H1 (cell line): ENCODE measurements around the gene NMT2. TPM values are rescaled to one million over a fixed set of nuclear protein-coding genes. Genes with fewer than 3 reads are reported as not detected.

Experiments
- CTCF ChIA-PET: fragments of 300-600 bp; sonication (Branson Sonifier 250); formaldehyde crosslinking; loops from one replicate; lab custom pipeline; 2021; ENCODE audit not compliant: partially characterized antibody; lab: Charles Lee
- POLR2A ChIA-PET: fragments of 300-600 bp; sonication (Branson Sonifier 250); formaldehyde crosslinking; loops from one replicate; lab custom pipeline; 2021; ENCODE audit warnings: inconsistent platforms; ENCODE audit not compliant: partially characterized antibody; lab: Charles Lee
- DNase-seq, 2 experiments: peaks; one replicate each; pipeline versions ENCODE4 v3.0.0 to v3.0.0-alpha.2; 2010 to 2022; ENCODE audit warnings: low spot score in 2 of 2, low read depth in 1 of 2, mixed read lengths in 1 of 2
- FAIRE-seq: peaks from 2 replicates; lab custom pipeline; 2011; peaks lifted over from hg19 to GRCh38; lab: Jason Lieb, UNC
- H2AFZ ChIP-seq: 2 replicates; pipeline ENCODE4 v1.8.1; 2012; ENCODE audit warnings: low read length, inconsistent platforms
- H2AK5ac ChIP-seq: 2 replicates; pipeline ENCODE4 v1.6.1; 2013; ENCODE audit warnings: low read depth, low read length
- H2BK120ac ChIP-seq: replicated peaks from 2 replicates; pipeline ENCODE3; 2013; ENCODE audit warnings: low read depth, low read length, inconsistent platforms
- H2BK12ac ChIP-seq: 2 replicates; pipeline ENCODE4 v1.6.1; 2013; ENCODE audit warnings: low read depth, low read length
- H2BK15ac ChIP-seq: 2 replicates; pipeline ENCODE4 v1.6.1; 2013; ENCODE audit warnings: low read length
- H2BK20ac ChIP-seq: 2 replicates; pipeline ENCODE4 v1.6.1; 2013; ENCODE audit warnings: low read length
- H2BK5ac ChIP-seq: 2 replicates; pipeline ENCODE4 v1.6.1; 2013; ENCODE audit warnings: low read depth, low read length
- H3K14ac ChIP-seq: 2 replicates; pipeline ENCODE4 v1.6.1; 2013; ENCODE audit warnings: inconsistent platforms; ENCODE audit not compliant: insufficient read length
- H3K18ac ChIP-seq: 2 replicates; pipeline ENCODE4 v1.6.1; 2013; ENCODE audit warnings: low read length; ENCODE audit errors: extremely low read depth
- H3K23ac ChIP-seq: 2 replicates; pipeline ENCODE4 v1.6.1; 2013; ENCODE audit warnings: inconsistent platforms; ENCODE audit not compliant: insufficient read length
- H3K23me2 ChIP-seq: 2 replicates; pipeline ENCODE4 v1.6.1; 2013; ENCODE audit warnings: low read depth, low read length
- H3K27ac ChIP-seq: 2 replicates; pipeline ENCODE4 v1.6.1; 2011; ENCODE audit warnings: low read depth, low read length, inconsistent platforms
- H3K27me3 ChIP-seq, 4 experiments: replicated peaks in 1 of 4; 1 replicate in 1 of 4; 2 replicates in 3 of 4; pipeline versions ENCODE4 v1.6.1 to v1.8.1; 2011 to 2013; ENCODE audit warnings: low read length in 3 of 4, mild to moderate bottlenecking in 3 of 4, inconsistent platforms in 2 of 4, mixed read lengths in 2 of 4, moderate library complexity in 1 of 4; ENCODE audit not compliant: control insufficient read depth in 3 of 4, insufficient read depth in 3 of 4; ENCODE audit errors: extremely low read depth in 1 of 4
- H3K36me3 ChIP-seq, 4 experiments: 2 replicates each; pipeline versions ENCODE4 v1.6.1 to v1.8.1; 2011 to 2013; ENCODE audit warnings: mild to moderate bottlenecking in 4 of 4, low read length in 3 of 4, moderate library complexity in 2 of 4, control low read depth in 1 of 4, inconsistent platforms in 1 of 4; ENCODE audit not compliant: insufficient read depth in 4 of 4, control insufficient read depth in 2 of 4
- H3K4ac ChIP-seq: replicated peaks from 2 replicates; pipeline ENCODE3; 2013; ENCODE audit warnings: low read length, low read depth, mixed read lengths, inconsistent platforms; ENCODE audit not compliant: insufficient read length
- H3K4me1 ChIP-seq, 4 experiments: replicated peaks in 1 of 4; 1 replicate in 1 of 4; 2 replicates in 3 of 4; pipeline versions ENCODE4 v1.6.1 to v1.8.1; 2011 to 2013; ENCODE audit warnings: low read length in 3 of 4, inconsistent platforms in 2 of 4, mixed read lengths in 1 of 4; ENCODE audit not compliant: insufficient read depth in 4 of 4, control insufficient read depth in 3 of 4
- H3K4me2 ChIP-seq, 2 experiments: 2 replicates each; pipeline versions ENCODE4 v1.6.1 to v1.8.1; 2011 to 2013; ENCODE audit warnings: low read depth in 2 of 2, low read length in 2 of 2, control low read depth in 1 of 2, inconsistent platforms in 1 of 2, mild to moderate bottlenecking in 1 of 2; ENCODE audit not compliant: insufficient read depth in 1 of 2
- H3K4me3 ChIP-seq, 4 experiments: fragments of 200-600, 300-600 bp in 1 of 4; sonication (generic), shearing (Covaris generic), sonication (Bioruptor Twin) in 1 of 4; 2 replicates each; pipeline versions ENCODE4 v1.5.1 to v1.8.1; 2011 to 2016; ENCODE audit warnings: low read length in 4 of 4, low read depth in 3 of 4, control low read depth in 2 of 4, inconsistent platforms in 2 of 4, mild to moderate bottlenecking in 2 of 4, mixed read lengths in 1 of 4, moderate library complexity in 1 of 4; ENCODE audit not compliant: insufficient read depth in 2 of 4; ENCODE audit errors: extremely low read depth in 1 of 4
- H3K56ac ChIP-seq: replicated peaks from 2 replicates; pipeline ENCODE3; 2013; ENCODE audit warnings: low read depth, mild to moderate bottlenecking, mixed read lengths, low read length, inconsistent platforms; ENCODE audit not compliant: insufficient read length
- H3K79me1 ChIP-seq: 2 replicates; pipeline ENCODE4 v1.6.1; 2013; ENCODE audit warnings: low read depth, low read length, control low read depth
- H3K79me2 ChIP-seq, 2 experiments: 2 replicates each; pipeline versions ENCODE4 v1.6.1 to v1.8.1; 2012 to 2013; ENCODE audit warnings: low read length in 2 of 2, mild to moderate bottlenecking in 2 of 2, inconsistent platforms in 1 of 2; ENCODE audit not compliant: insufficient read depth in 2 of 2, control insufficient read depth in 1 of 2
- H3K9ac ChIP-seq, 4 experiments: replicated peaks in 1 of 4; 1 replicate in 1 of 4; 2 replicates in 3 of 4; pipeline versions ENCODE4 v1.6.1 to v1.8.1; 2011 to 2013; ENCODE audit warnings: low read depth in 3 of 4, low read length in 3 of 4, control low read depth in 2 of 4, mild to moderate bottlenecking in 2 of 4, moderate library complexity in 2 of 4, inconsistent platforms in 1 of 4; ENCODE audit errors: extremely low read depth in 1 of 4
- H3K9me3 ChIP-seq, 2 experiments: 2 replicates each; pipeline versions ENCODE4 v1.6.1 to v1.8.1; 2012 to 2013; ENCODE audit warnings: mild to moderate bottlenecking in 2 of 2, moderate library complexity in 2 of 2, control low read depth in 1 of 2, inconsistent platforms in 1 of 2, low read depth in 1 of 2, low read length in 1 of 2, mixed read lengths in 1 of 2; ENCODE audit not compliant: insufficient read depth in 2 of 2
- H4K20me1 ChIP-seq, 2 experiments: replicated peaks in 1 of 2; 2 replicates each; pipeline versions ENCODE3 to v1.8.1; 2011 to 2013; ENCODE audit warnings: inconsistent platforms in 2 of 2, low read length in 2 of 2, mild to moderate bottlenecking in 1 of 2; ENCODE audit not compliant: insufficient read depth in 2 of 2, control insufficient read depth in 1 of 2
- H4K5ac ChIP-seq: 2 replicates; pipeline ENCODE4 v1.6.1; 2013; ENCODE audit warnings: low read length, low read depth, mixed read lengths, inconsistent platforms; ENCODE audit not compliant: insufficient read length
- H4K8ac ChIP-seq: 2 replicates; pipeline ENCODE4 v1.8.0; 2013; ENCODE audit warnings: mild to moderate bottlenecking, moderate library complexity, low read length, inconsistent platforms; ENCODE audit not compliant: insufficient read depth; ENCODE audit errors: extremely low read depth
- H4K91ac ChIP-seq: replicated peaks from 2 replicates; pipeline ENCODE3; 2013; ENCODE audit warnings: low read length, mixed read lengths, inconsistent platforms; ENCODE audit not compliant: insufficient read length
- EGR1 ChIP-seq: IDR thresholded peaks from 2 replicates; pipeline ENCODE4 v1.6.1; 2011; ENCODE audit warnings: low read depth, low read length, borderline replicate concordance
- EP300 ChIP-seq, 2 experiments: IDR thresholded peaks; 1 replicate in 1 of 2; 2 replicates in 1 of 2; pipeline ENCODE4 v1.6.1; 2011 to 2012; ENCODE audit warnings: low read depth in 2 of 2, low read length in 2 of 2, mild to moderate bottlenecking in 2 of 2, borderline replicate concordance in 1 of 2, inconsistent platforms in 1 of 2, moderate library complexity in 1 of 2
- MAFK ChIP-seq: IDR thresholded peaks from 2 replicates; pipeline ENCODE4 v1.6.1; 2012; ENCODE audit warnings: low read depth, mild to moderate bottlenecking, improper control_type of control experiment, low read length
- POU5F1 ChIP-seq: IDR thresholded peaks from 2 replicates; pipeline ENCODE4 v1.6.1; 2011; ENCODE audit warnings: low read depth, mild to moderate bottlenecking, low read length, moderate library complexity
- ZNF274 ChIP-seq: IDR thresholded peaks from 2 replicates; pipeline ENCODE4 v1.7.0; 2012; ENCODE audit warnings: low read length, borderline replicate concordance; ENCODE audit errors: extremely low read depth
- WGBS, 2 experiments: shearing (Covaris generic) in 1 of 2; methylation state at CpG; one replicate each; pipeline versions ENCODE4 v1.1.6 to v1.1.7; 2013 to 2015; ENCODE audit warnings: low lambda C conversion rate in 2 of 2, mixed read lengths in 2 of 2, inconsistent platforms in 1 of 2, low coverage in 1 of 2, missing lambda C conversion rate in 1 of 2; ENCODE audit not compliant: insufficient replicate concordance in 2 of 2, insufficient coverage in 1 of 2, insufficient read length in 1 of 2; ENCODE audit errors: extremely low coverage in 1 of 2, missing lambda C conversion rate in 1 of 2; 5-methylcytosine and 5-hydroxymethylcytosine counted together
- polyA plus RNA-seq, 7 experiments: library from polyadenylated mRNA; depleted of rRNA in 3 of 7; stranded (reverse) in 5 of 7; unstranded in 2 of 7; fragments of >200 nt in 5 of 7; fragments of 200-250 nt in 2 of 7; gene quantifications; 1 replicate in 5 of 7; 2 replicates in 1 of 7; 4 replicates in 1 of 7; pipeline versions ENCODE4 v1.2.1 to v1.2.3, GENCODE V29; 2011 to 2013; ENCODE audit warnings: missing spikeins in 2 of 7, mixed read lengths in 2 of 7
- total RNA-seq: library from RNA; stranded (reverse); fragmentation: NEBNext Ultra II Directional; extraction: Animal tissue kit (Norgen Biotek cat#: 25700); gene quantifications from 2 replicates; pipeline ENCODE4 v1.2.1, GENCODE V29; 2021

The NMT2 gene
- total and polyA plus RNA-seq, 2 of the 8 experiments (the other 6 are each of a cell fraction or from before 2014, with no cell fraction given): 4.4 to 15.4 TPM

GRCh38 chr10:15216700-15217099 is 48.2 kb upstream of the NMT2 start:
- no peaks in the 10 kb centered on the region for H3K79me2 ChIP-seq
- no peak overlapping the region for H3K4me2 ChIP-seq
- H3K36me3 ChIP-seq: peaks cover 0 to 13% (median 5%) of the 10 kb centered on the region in 4 experiments; a peak in 4 of 8 replicates
- ChIA-PET POLR2A (interaction anchor here (0.6 to 0.8 kb wide), 2 partner anchors 128 to 1232 kb away, joined by 3 read pairs; no protein-coding TSS in a partner anchor), CTCF (no interaction called here)
- H3K4me1 ChIP-seq: no peaks in the 10 kb centered on the region
- no peak overlapping the region for H2BK12ac ChIP-seq
- no peak overlapping the region for H3K56ac ChIP-seq
- no peak overlapping the region for H2AFZ ChIP-seq
- DNase-seq: no peak
- no peak overlapping the region for H4K8ac ChIP-seq
- no peak overlapping the region for H3K4ac ChIP-seq
- H3K79me1 ChIP-seq: no peaks in the 10 kb centered on the region
- no peak overlapping the region for H2BK15ac ChIP-seq
- no peak overlapping the region for H3K23ac ChIP-seq
- no peak for TF ChIP-seq EP300 (IDR thresholded peaks at IDR 0.05; ENCODE audit: borderline replicate concordance in 1 of 2, low read depth in 2 of 2, low read length in 2 of 2)
- no peak for TF ChIP-seq MAFK
- TF ChIP-seq EGR1: no peak
- no peak for TF ChIP-seq POU5F1
- no peak for TF ChIP-seq ZNF274
- H3K9me3 ChIP-seq: no peaks in the 10 kb centered on the region
- no peaks in the 10 kb centered on the region for H3K23me2 ChIP-seq
- H3K4me3 ChIP-seq: no peak overlapping the region
- no peak overlapping the region for H3K27ac ChIP-seq
- no peak overlapping the region for H2BK5ac ChIP-seq
- no peak overlapping the region for H4K91ac ChIP-seq
- no peak overlapping the region for H2BK120ac ChIP-seq
- no peak overlapping the region for H3K9ac ChIP-seq
- 95% methylated on average over 6 of the region's 6 CpGs; no CpG with 5 or more reads in 1 of the 2 experiments for WGBS, 2 experiments
- no peak for FAIRE-seq
- peaks cover 0 to 1% of the 10 kb centered on the region in 2 experiments for H4K20me1 ChIP-seq
- H3K14ac ChIP-seq: no peak overlapping the region
- no peak overlapping the region for H3K18ac ChIP-seq
- no peak overlapping the region for H4K5ac ChIP-seq
- no peaks in the 10 kb centered on the region for H3K27me3 ChIP-seq
- no peak overlapping the region for H2BK20ac ChIP-seq
- H2AK5ac ChIP-seq: no peak overlapping the region
